Chondrocyte (in vitro differentiated cells): ENCODE measurements around the gene DHCR24. TPM values are rescaled to one million over a fixed set of nuclear protein-coding genes. Genes with fewer than 3 reads are reported as not detected.

Experiments
- DNase-seq: peaks from one replicate; pipeline ENCODE4 v3.0.0; 2021; ENCODE audit warnings: mixed read lengths, low spot score
- H3K27ac Mint-ChIP-seq: one replicate; pipeline ENCODE4 v1.8.0; 2021; ENCODE audit warnings: mild to moderate bottlenecking, moderate library complexity, mixed read lengths; ENCODE audit not compliant: unreplicated experiment
- H3K27me3 Mint-ChIP-seq: 2 replicates; pipeline ENCODE4 v1.8.0; 2021; ENCODE audit warnings: low read depth, mixed read lengths
- H3K36me3 Mint-ChIP-seq: 2 replicates; pipeline ENCODE4 v1.8.0; 2021; ENCODE audit warnings: low read depth, mixed read lengths
- H3K4me1 Mint-ChIP-seq: 2 replicates; pipeline ENCODE4 v1.8.0; 2021; ENCODE audit warnings: low read depth, mild to moderate bottlenecking, mixed read lengths
- H3K4me3 Mint-ChIP-seq: one replicate; pipeline ENCODE4 v1.8.0; 2021; ENCODE audit warnings: mild to moderate bottlenecking, moderate library complexity, mixed read lengths; ENCODE audit not compliant: unreplicated experiment
- H3K9me3 Mint-ChIP-seq: 2 replicates; pipeline ENCODE4 v1.8.0; 2021; ENCODE audit warnings: low read depth, mixed read lengths
- CTCF ChIP-seq: fragments of 200-600 bp; sonication (generic); IDR thresholded peaks from 2 replicates; pipeline ENCODE4 v1.5.0; 2021; ENCODE audit warnings: antibody characterized with exemption, mild to moderate bottlenecking, moderate library complexity
- total RNA-seq: library from RNA; stranded (reverse); gene quantifications from 3 replicates; pipeline ENCODE4 v1.2.1, GENCODE V29; 2021

DHCR24 gene
- total RNA-seq, 1 donor from 2014 or later = 129 TPM

- H3K27me3 Mint-ChIP-seq = no peaks in the 10 kb centered on the region
- no peaks in the 10 kb centered on the region for H3K36me3 Mint-ChIP-seq
- no peak for TF ChIP-seq CTCF
- H3K9me3 Mint-ChIP-seq = no peaks in the 10 kb centered on the region
- no peak overlapping the region for H3K27ac Mint-ChIP-seq
- no peaks in the 10 kb centered on the region for H3K4me1 Mint-ChIP-seq
- no peak overlapping the region for H3K4me3 Mint-ChIP-seq
- no peak for DNase-seq
Measured at GRCh38 chr1:54894271-54894670, 7.3 kb upstream of the DHCR24 start.

GRCh38 chr1:54892586-54892985 lies 5.6 kb upstream of the DHCR24 start:
- H3K4me3 Mint-ChIP-seq = no peak overlapping the region
- TF ChIP-seq CTCF = no peak
- H3K4me1 Mint-ChIP-seq = peaks cover 9% of the 10 kb centered on the region
- no peak overlapping the region for H3K27ac Mint-ChIP-seq
- DNase-seq = no peak
- H3K27me3 Mint-ChIP-seq = no peaks in the 10 kb centered on the region
- no peaks in the 10 kb centered on the region for H3K36me3 Mint-ChIP-seq
- H3K9me3 Mint-ChIP-seq = no peaks in the 10 kb centered on the region

GRCh38 chr1:54889132-54889725 lies 2.2 kb upstream of the DHCR24 start:
- Mint-ChIP-seq H3K27ac (no peak overlapping the region), H3K9me3 (no peaks in the 10 kb centered on the region), H3K4me1 (peaks cover 33% of the 10 kb centered on the region), H3K27me3 (no peaks in the 10 kb centered on the region), H3K4me3 (no peak overlapping the region), H3K36me3 (no peaks in the 10 kb centered on the region)
- TF ChIP-seq CTCF = no peak
- no peak for DNase-seq

GRCh38 chr1:54888080-54888733 lies 1.2 kb upstream of the DHCR24 start:
- H3K36me3 Mint-ChIP-seq = no peaks in the 10 kb centered on the region
- H3K9me3 Mint-ChIP-seq = no peaks in the 10 kb centered on the region
- H3K4me3 Mint-ChIP-seq = peak overlapping the region; percentile 95
- peak overlapping the region; percentile 5 for H3K27ac Mint-ChIP-seq
- peaks cover 43% of the 10 kb centered on the region for H3K4me1 Mint-ChIP-seq
- no peak for DNase-seq
- no peak for TF ChIP-seq CTCF
- H3K27me3 Mint-ChIP-seq = no peaks in the 10 kb centered on the region

DNA sequence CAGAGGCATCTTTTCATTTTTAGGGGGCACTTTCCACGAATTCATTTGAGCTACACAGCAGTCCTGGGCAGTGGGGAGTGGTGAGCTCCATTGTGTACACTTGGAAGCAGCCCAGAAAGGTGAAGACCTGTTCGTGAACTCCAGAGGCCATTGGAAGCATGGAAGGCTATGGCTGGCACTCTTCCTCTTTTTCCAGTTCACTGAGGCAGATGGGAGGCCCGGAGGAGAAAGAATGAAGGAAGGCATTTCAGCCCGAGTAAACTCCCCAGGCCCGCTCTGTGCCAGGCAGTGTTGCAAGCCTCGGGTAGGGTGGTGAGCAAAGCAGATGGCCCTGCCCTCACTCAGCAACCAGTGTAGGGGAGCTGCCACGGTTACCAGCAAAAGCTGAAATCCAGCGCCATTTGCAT lies 673 bp upstream of the DHCR24 start:
- Mint-ChIP-seq H3K27me3 (no peaks in the 10 kb centered on the region), H3K4me3 (peak overlapping the region; percentile 95), H3K4me1 (peaks cover 47% of the 10 kb centered on the region), H3K9me3 (no peaks in the 10 kb centered on the region), H3K36me3 (no peaks in the 10 kb centered on the region), H3K27ac (peak overlapping the region; percentile 80)
- no peak for DNase-seq
- TF ChIP-seq CTCF = no peak
